Fibroblast of villous mesenchyme (primary cell): Measurements from ENCODE around the gene CDC73. TPM values are rescaled to one million over a fixed set of nuclear protein-coding genes. Genes with fewer than 3 reads are reported as not detected.

ENCODE experiments used
- DNase-seq: peaks from one replicate; pipeline ENCODE4 v3.0.0-alpha.2; 2010; ENCODE audit warnings: low read depth
- H3K4me3 ChIP-seq: 2 replicates; pipeline ENCODE4 v1.5.1; 2011; ENCODE audit warnings: low read depth, mild to moderate bottlenecking, low read length
- CTCF ChIP-seq: IDR thresholded peaks from 2 replicates; pipeline ENCODE4 v1.5.1; 2012; ENCODE audit warnings: low read depth, mild to moderate bottlenecking, low read length; ENCODE audit not compliant: insufficient read depth
- total RNA-seq: library from RNA; depleted of rRNA; stranded (reverse); fragments of >200 nt; gene quantifications from 2 replicates; pipeline ENCODE4 v1.2.3, GENCODE V29; 2012

CDC73 gene
- total RNA-seq, 1 donor: 40.2 TPM

- DNase-seq: no peak
- no peak for TF ChIP-seq CTCF
- H3K4me3 ChIP-seq: no peak overlapping the region
Measured at GRCh38 chr1:193087893-193088292, 33.9 kb upstream of the CDC73 start.

DNA sequence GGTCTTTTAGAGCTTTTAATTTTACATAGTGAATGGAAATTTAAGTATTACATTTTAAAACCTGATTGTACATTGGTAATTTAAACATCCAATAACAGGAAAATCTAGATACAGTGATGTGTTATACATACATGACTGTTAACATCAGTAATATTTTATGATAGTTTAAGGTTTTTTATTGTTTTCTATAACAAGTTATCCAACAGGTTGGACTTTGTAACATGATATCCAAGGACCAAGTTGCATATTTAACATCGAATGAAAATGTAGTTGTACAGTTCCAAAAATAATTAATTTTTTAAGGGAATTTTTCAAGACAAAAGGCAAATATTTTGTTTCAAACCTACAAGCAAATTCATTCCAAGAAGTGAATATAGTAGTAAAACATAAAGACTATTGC, 31.0 kb upstream of the CDC73 start:
- H3K4me3 ChIP-seq: no peak overlapping the region
- no peak for DNase-seq
- no peak for TF ChIP-seq CTCF

- H3K4me3 ChIP-seq: no peak overlapping the region
- no peak for TF ChIP-seq CTCF
- DNase-seq: no peak
Measured at GRCh38 chr1:193094112-193094511, 27.7 kb upstream of the CDC73 start.

DNA sequence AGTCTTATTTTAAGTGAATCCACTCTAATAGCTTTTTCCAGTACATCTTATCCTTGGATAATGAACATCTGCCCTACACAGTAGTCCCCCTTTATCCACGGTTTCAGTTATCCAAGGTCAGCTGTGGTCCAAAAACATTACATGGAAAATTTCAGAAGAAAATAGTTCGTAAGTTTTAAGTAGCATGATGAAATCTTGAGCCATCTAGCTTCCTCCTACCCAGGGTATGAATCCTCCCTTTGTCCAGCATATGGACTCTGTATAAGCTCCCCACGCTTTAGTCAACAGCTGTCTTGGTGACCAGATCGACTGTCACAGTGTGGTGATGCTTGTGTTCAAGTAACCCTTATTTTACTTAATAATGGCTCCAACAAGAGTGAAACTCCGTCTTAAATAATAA, 19.2 kb upstream of the CDC73 start:
- DNase-seq: no peak
- no peak for TF ChIP-seq CTCF
- H3K4me3 ChIP-seq: no peak overlapping the region

DNA sequence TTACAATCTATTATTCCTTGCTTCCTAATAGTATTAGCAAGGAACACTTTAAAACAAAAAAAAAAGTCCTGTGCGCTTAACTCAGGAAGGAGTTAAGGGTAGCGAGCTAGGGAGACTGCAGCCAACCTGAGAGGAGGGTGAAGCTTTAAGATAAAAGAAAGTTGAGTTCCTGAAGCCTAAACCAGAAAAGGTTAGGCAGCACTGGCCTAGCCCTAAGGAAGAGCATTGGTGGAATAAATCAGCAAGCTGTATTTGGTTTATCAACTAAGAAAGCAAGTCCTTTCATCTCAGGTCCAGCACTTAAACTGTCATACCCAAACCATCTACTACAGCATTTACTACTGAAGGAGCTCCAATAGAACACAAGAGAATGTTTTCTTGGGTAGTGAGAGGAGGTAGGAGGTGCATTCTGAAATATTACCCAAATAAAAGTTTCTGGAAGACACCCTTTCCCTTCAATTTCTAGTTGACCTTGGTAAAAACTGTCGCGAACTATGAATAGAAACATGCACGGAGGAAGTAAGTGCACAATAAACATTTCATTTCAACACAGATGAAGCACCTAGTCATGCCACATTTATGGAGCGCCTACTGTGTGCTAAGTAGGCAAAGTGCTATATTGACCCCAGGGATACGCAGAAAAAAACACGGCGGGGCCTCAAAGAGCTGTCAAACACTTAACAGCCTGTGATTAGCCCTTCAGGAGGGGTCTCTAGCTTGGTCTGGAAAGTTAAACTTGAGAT, 17.9 kb upstream of the CDC73 start:
- peak overlapping the region; percentile 88 for H3K4me3 ChIP-seq
- no peak for TF ChIP-seq CTCF
- DNase-seq: peak; percentile 20

- DNase-seq: peak; percentile 69
- TF ChIP-seq CTCF: no peak
- H3K4me3 ChIP-seq: peak overlapping the region; percentile 88
Measured at GRCh38 chr1:193104502-193104906, 17.3 kb upstream of the CDC73 start.
